Measurements from ENCODE around the gene APBB1.

The APBB1 gene

GRCh38 chr11:6415797-6416196 lies 3.1 kb downstream of the APBB1 start:
- TF ChIP-seq CTCF (IDR thresholded peaks at IDR 0.05; ENCODE audit: low read length), result no peak
- TF ChIP-seq EZH2 (IDR thresholded peaks at IDR 0.05; ENCODE audit: borderline replicate concordance, low read length), result no peak
- no peak overlapping the region for H3K9ac ChIP-seq (ENCODE audit: low read length)
- no peak overlapping the region for H2AFZ ChIP-seq (ENCODE audit: low read length)

GRCh38 chr11:6414874-6415328 lies 4.0 kb downstream of the APBB1 start:
- no peak overlapping the region for H3K27ac ChIP-seq (ENCODE audit: low read depth, low read length, poor library complexity, severe bottlenecking)
- H3K9me2 ChIP-seq (ENCODE audit: low read depth, low read length), result no peaks in the 10 kb centered on the region
- no peak overlapping the region for H3K9ac ChIP-seq (ENCODE audit: low read length)
- no peaks in the 10 kb centered on the region for H3K79me2 ChIP-seq (ENCODE audit: insufficient read depth, low read length)
- H4K20me1 ChIP-seq (ENCODE audit: insufficient read depth, low read length), result no peaks in the 10 kb centered on the region
- H3F3A ChIP-seq (ENCODE audit: insufficient read depth, low read length), result no peaks in the 10 kb centered on the region
- no peaks in the 10 kb centered on the region for H3K9me3 ChIP-seq (ENCODE audit: low read length)
- H3K4me1 ChIP-seq (ENCODE audit: insufficient read depth, low read length, severe bottlenecking), result peaks cover 12% of the 10 kb centered on the region
- no peak overlapping the region for H3K4me2 ChIP-seq (ENCODE audit: low read length)
- no peak overlapping the region for H3K4me3 ChIP-seq (ENCODE audit: low read depth, low read length, poor library complexity, severe bottlenecking)
- no peak for TF ChIP-seq CTCF (IDR thresholded peaks at IDR 0.05; ENCODE audit: low read length)
- no peak for TF ChIP-seq EZH2 (IDR thresholded peaks at IDR 0.05; ENCODE audit: borderline replicate concordance, low read length)
- no peak overlapping the region for H2AFZ ChIP-seq (ENCODE audit: low read length)
- H3K27me3 ChIP-seq (ENCODE audit: insufficient read depth, low read length), result peaks cover 4% of the 10 kb centered on the region; the same call in 1 of the 2 replicates
- H3K36me3 ChIP-seq (ENCODE audit: insufficient read depth, low read length), result no peaks in the 10 kb centered on the region

More at GRCh38 chr11:6415797-6416196, 3.1 kb downstream of the APBB1 start:
- peaks cover 12% of the 10 kb centered on the region for H3K4me1 ChIP-seq (ENCODE audit: insufficient read depth, low read length, severe bottlenecking)
- H3K9me3 ChIP-seq (ENCODE audit: low read length), result no peaks in the 10 kb centered on the region
- H3K27ac ChIP-seq (ENCODE audit: low read depth, low read length, poor library complexity, severe bottlenecking), result no peak overlapping the region
- H3K4me2 ChIP-seq (ENCODE audit: low read length), result no peak overlapping the region
- no peak overlapping the region for H3K4me3 ChIP-seq (ENCODE audit: low read depth, low read length, poor library complexity, severe bottlenecking)
- no peaks in the 10 kb centered on the region for H3K36me3 ChIP-seq (ENCODE audit: insufficient read depth, low read length)
- no peaks in the 10 kb centered on the region for H3F3A ChIP-seq (ENCODE audit: insufficient read depth, low read length)
- H3K79me2 ChIP-seq (ENCODE audit: insufficient read depth, low read length), result no peaks in the 10 kb centered on the region
- H3K9me2 ChIP-seq (ENCODE audit: low read depth, low read length), result no peaks in the 10 kb centered on the region
- H4K20me1 ChIP-seq (ENCODE audit: insufficient read depth, low read length), result no peaks in the 10 kb centered on the region
- peaks cover 7% of the 10 kb centered on the region; the same call in 1 of the 2 replicates for H3K27me3 ChIP-seq (ENCODE audit: insufficient read depth, low read length)

- TF ChIP-seq CTCF (IDR thresholded peaks at IDR 0.05; ENCODE audit: low read length) (no peak), EZH2 (IDR thresholded peaks at IDR 0.05; ENCODE audit: borderline replicate concordance, low read length) (no peak)
- Histone ChIP-seq H3K4me3 (ENCODE audit: low read depth, low read length, poor library complexity, severe bottlenecking) (no peak overlapping the region), H3K79me2 (ENCODE audit: insufficient read depth, low read length) (no peaks in the 10 kb centered on the region), H3K9me2 (ENCODE audit: low read depth, low read length) (no peaks in the 10 kb centered on the region), H2AFZ (ENCODE audit: low read length) (no peak overlapping the region), H3F3A (ENCODE audit: insufficient read depth, low read length) (no peaks in the 10 kb centered on the region), H3K9me3 (ENCODE audit: low read length) (no peaks in the 10 kb centered on the region), H3K27me3 (ENCODE audit: insufficient read depth, low read length) (no peaks in the 10 kb centered on the region), H3K9ac (ENCODE audit: low read length) (no peak overlapping the region), H3K27ac (ENCODE audit: low read depth, low read length, poor library complexity, severe bottlenecking) (no peak overlapping the region), H3K4me2 (ENCODE audit: low read length) (no peak overlapping the region), H3K36me3 (ENCODE audit: insufficient read depth, low read length) (no peaks in the 10 kb centered on the region), H3K4me1 (ENCODE audit: insufficient read depth, low read length, severe bottlenecking) (peaks cover 6% of the 10 kb centered on the region), H4K20me1 (ENCODE audit: insufficient read depth, low read length) (no peaks in the 10 kb centered on the region)
Measured at GRCh38 chr11:6413791-6414201, 5.1 kb downstream of the APBB1 start.

Measured in OCI-LY1 (cell line).